GM12878 (cell line): ENCODE data around the gene PLK5. TPM values are rescaled to one million over a fixed set of nuclear protein-coding genes. Genes with fewer than 3 reads are reported as not detected.

Experiments used
- ATAC-seq: fragments of 200-7000 bp; cut with Tn5 transposase; 3 replicates; pipeline ENCODE4 v1.9.1; 2020; ENCODE audit warnings: mild to moderate bottlenecking, moderate library complexity
- BruUV-seq: library from RNA; stranded (reverse); fragments of 400-500 nt; replicated peaks from 2 replicates; lab custom pipeline; 2021; lab: Mats Ljungman, UMichigan
- CTCF ChIA-PET: fragments of 300-600 bp; sonication (Branson Sonifier 250); formaldehyde crosslinking; extraction: SDS; loops from one replicate; lab custom pipeline; 2021; ENCODE audit warnings: inconsistent platforms; lab: Yijun Ruan, JAX
- POLR2A ChIA-PET: fragments of 350-600 bp; formaldehyde crosslinking; extraction: SDS; loops from one replicate; lab custom pipeline; 2021; ENCODE audit warnings: inconsistent platforms; lab: Charles Lee
- RAD21 ChIA-PET: fragments of 300-600 bp; sonication (Branson Sonifier 250); formaldehyde crosslinking; loops from one replicate; lab custom pipeline; 2023; ENCODE audit warnings: antibody characterized with exemption; ENCODE audit not compliant: unreplicated experiment; lab: Charles Lee
- SMC1A ChIA-PET: fragments of 300-600 bp; sonication (Branson Sonifier 250); formaldehyde crosslinking; loops from one replicate; lab custom pipeline; 2023; ENCODE audit not compliant: unreplicated experiment, uncharacterized antibody; lab: Charles Lee
- DNase-seq: peaks from one replicate; pipeline ENCODE4 v3.0.0-alpha.2; 2011; ENCODE audit warnings: low read depth, low spot score
- FAIRE-seq: peaks from 3 replicates; lab custom pipeline; 2011; peaks lifted over from hg19 to GRCh38; lab: Jason Lieb, UNC
- H2AFZ ChIP-seq: 2 replicates; pipeline ENCODE4 v1.6.0; 2011; ENCODE audit warnings: low read depth, low read length, control low read depth; ENCODE audit not compliant: control insufficient read depth
- H3K27ac ChIP-seq: 2 replicates; pipeline ENCODE4 v1.5.1; 2011; ENCODE audit warnings: control low read depth; ENCODE audit not compliant: control insufficient read depth, insufficient read depth
- H3K27me3 ChIP-seq, 2 experiments: replicated peaks in 1 of 2; 2 replicates each; pipeline versions ENCODE4 v1.6.0 to v1.6.1; 2011; ENCODE audit warnings: low read length in 1 of 2; ENCODE audit not compliant: control insufficient read depth in 2 of 2, insufficient read depth in 2 of 2
- H3K36me3 ChIP-seq, 2 experiments: 2 replicates each; pipeline ENCODE4 v1.5.1; 2011; ENCODE audit warnings: low read length in 1 of 2; ENCODE audit not compliant: control insufficient read depth in 2 of 2, insufficient read depth in 2 of 2
- H3K4me1 ChIP-seq: 2 replicates; pipeline ENCODE4 v1.6.1; 2011; ENCODE audit warnings: mild to moderate bottlenecking, low read length, moderate library complexity, mixed read lengths; ENCODE audit not compliant: control insufficient read depth, insufficient read depth
- H3K4me2 ChIP-seq: 2 replicates; pipeline ENCODE4 v1.6.0; 2011; ENCODE audit warnings: control low read depth; ENCODE audit not compliant: control insufficient read depth, insufficient read depth
- H3K4me3 ChIP-seq: fragments of 200-600 bp; sonication (generic); 2 replicates; pipeline ENCODE4 v1.5.1; 2016
- H3K79me2 ChIP-seq: 2 replicates; pipeline ENCODE4 v1.6.0; 2011; ENCODE audit warnings: low read length; ENCODE audit not compliant: control insufficient read depth, insufficient read depth
- H3K9ac ChIP-seq: 2 replicates; pipeline ENCODE4 v1.8.0; 2011; ENCODE audit warnings: low read length, control low read depth, mixed read lengths; ENCODE audit not compliant: control insufficient read depth, insufficient read depth
- H3K9me3 ChIP-seq: replicated peaks from 3 replicates; pipeline ENCODE4 v1.5.1; 2011; ENCODE audit warnings: mild to moderate bottlenecking, low read length; ENCODE audit not compliant: control insufficient read depth, insufficient read depth
- H4K20me1 ChIP-seq: 2 replicates; pipeline ENCODE4 v1.6.0; 2011; ENCODE audit not compliant: control insufficient read depth, insufficient read depth
- ATF3 ChIP-seq: IDR thresholded peaks from 2 replicates; pipeline ENCODE4 v1.6.1; 2011; ENCODE audit warnings: low read depth, mild to moderate bottlenecking, low read length, moderate library complexity, borderline replicate concordance; ENCODE audit errors: extremely low read depth
- ATF7 ChIP-seq: fragments of 450-650 bp; IDR thresholded peaks from 2 replicates; pipeline ENCODE4 v1.6.1; 2016; ENCODE audit warnings: low read depth, mild to moderate bottlenecking
- BMI1 ChIP-seq: fragments of 450-650 bp; IDR thresholded peaks from 2 replicates; pipeline ENCODE4 v1.6.1; 2016; ENCODE audit warnings: mild to moderate bottlenecking, moderate library complexity, borderline replicate concordance
- DPF2 ChIP-seq: fragments of 450-650 bp; IDR thresholded peaks from 2 replicates; pipeline ENCODE4 v1.6.1; 2017; ENCODE audit warnings: mild to moderate bottlenecking
- IRF3 ChIP-seq: fragments of 450-650 bp; IDR thresholded peaks from 2 replicates; pipeline ENCODE4 v1.6.1; 2014; ENCODE audit warnings: mild to moderate bottlenecking
- MLLT1 ChIP-seq: fragments of 450-650 bp; IDR thresholded peaks from 2 replicates; pipeline ENCODE4 v1.6.1; 2016; ENCODE audit warnings: mild to moderate bottlenecking
- NR2F1 ChIP-seq: fragments of 450-650 bp; conservative IDR thresholded peaks from 2 replicates; pipeline ENCODE4 v1.6.1; 2017; ENCODE audit warnings: mild to moderate bottlenecking
- RAD51 ChIP-seq: fragments of 450-650 bp; IDR thresholded peaks from 2 replicates; pipeline ENCODE4 v1.6.1; 2016; ENCODE audit warnings: moderate library complexity, mild to moderate bottlenecking, inconsistent platforms
- RFX5 ChIP-seq: IDR thresholded peaks from 2 replicates; pipeline ENCODE4 v1.6.1; 2011; ENCODE audit warnings: low read depth, low read length, improper control_type of control experiment
- SKIL ChIP-seq: fragments of 450-650 bp; IDR thresholded peaks from 2 replicates; pipeline ENCODE4 v1.6.1; 2017; ENCODE audit warnings: mild to moderate bottlenecking, low read depth, inconsistent platforms; ENCODE audit not compliant: poor library complexity, severe bottlenecking
- TARDBP ChIP-seq: IDR thresholded peaks from 2 replicates; pipeline ENCODE4 v1.6.1; 2016; ENCODE audit warnings: borderline replicate concordance
- TCF12 ChIP-seq: IDR thresholded peaks from 2 replicates; pipeline ENCODE4 v1.6.1; 2011; ENCODE audit warnings: low read depth, mild to moderate bottlenecking, low read length
- ZBTB33 ChIP-seq: fragments of 450-650 bp; IDR thresholded peaks from 2 replicates; pipeline ENCODE4 v1.6.1; 2017; ENCODE audit warnings: mild to moderate bottlenecking
- WGBS: methylation state at CpG from one replicate; pipeline ENCODE4 v1.1.6; 2016; ENCODE audit warnings: low lambda C conversion rate; ENCODE audit not compliant: insufficient replicate concordance, insufficient coverage; ENCODE audit errors: missing lambda C conversion rate; 5-methylcytosine and 5-hydroxymethylcytosine counted together
- in situ Hi-C: fragments of 300-500 bp; cut with MboI; formaldehyde crosslinking; loops from 9 replicates; pipeline ENCODE4 v1.14.3; 2018; ENCODE audit warnings: mixed read lengths
- intact Hi-C: fragments of 100-400 bp; cut with micrococcal nuclease; formaldehyde crosslinking; loops from one replicate; pipeline ENCODE4 v1.14.2; 2022; ENCODE audit not compliant: unreplicated experiment
- polyA plus RNA-seq, 11 experiments: library from polyadenylated mRNA; depleted of rRNA in 4 of 11; unstranded in 6 of 11; stranded (reverse) in 5 of 11; fragments of >200 nt; fragmentation: Nextera tagmentation in 4 of 11; fragmentation: Illumina TruSeq in 1 of 11; extraction: Ambion mirVana in 4 of 11; extraction: Trizol in 1 of 11; gene quantifications; 1 replicate in 1 of 11; 2 replicates in 10 of 11; pipeline versions ENCODE4 v1.2.1 to v1.2.3, GENCODE V29; 2011 to 2016; ENCODE audit warnings: inconsistent platforms in 2 of 11, missing spikeins in 2 of 11, low read depth in 1 of 11
- total RNA-seq, 4 experiments: library from RNA; depleted of rRNA in 3 of 4; stranded (reverse); fragments of >200 nt in 3 of 4; fragmentation: Illumina TruSeq in 1 of 4; extraction: Trizol in 1 of 4; gene quantifications; 2 replicates each; pipeline versions ENCODE4 v1.2.1 to v1.2.3, GENCODE V29; 2013 to 2021

PLK5 gene
- total and polyA plus RNA-seq, 10 of the 15 experiments (the other 5 are each of a cell fraction or from before 2014, with no cell fraction given): 0.13 TPM; not detected in 9

GRCh38 chr19:1482361-1483130 is 41.3 kb upstream of the PLK5 start:
- POLR2A ChIA-PET: no interaction called here
- Histone ChIP-seq H3K36me3 (no peaks in the 10 kb centered on the region), H3K27ac (no peak overlapping the region), H2AFZ (no peak overlapping the region), H3K4me3 (no peak overlapping the region), H3K27me3 (no peaks in the 10 kb centered on the region), H3K9me3 (no peaks in the 10 kb centered on the region), H3K9ac (no peak overlapping the region), H3K4me1 (no peaks in the 10 kb centered on the region), H3K79me2 (peaks cover 8% of the 10 kb centered on the region), H3K4me2 (no peak overlapping the region), H4K20me1 (no peaks in the 10 kb centered on the region)
- FAIRE-seq (no peak), ATAC-seq (no peak), DNase-seq (no peak)
- CTCF ChIA-PET: no interaction called here
- 85% methylated on average over 34 of the region's 37 CpGs for WGBS
- RAD21 ChIA-PET: no interaction called here
- intact Hi-C loops (no loop called here), in situ Hi-C loops (no loop called here)
- BruUV-seq: no TSS peak
- SMC1A ChIA-PET: no interaction called here
- TF ChIP-seq NR2F1: no peak
- no peak for TF ChIP-seq IRF3
- TF ChIP-seq TARDBP: no peak
- TF ChIP-seq TCF12: no peak
- TF ChIP-seq DPF2: peak; percentile 99
- TF ChIP-seq RAD51: no peak
- no peak for TF ChIP-seq SKIL
- TF ChIP-seq ATF7: no peak
- TF ChIP-seq ATF3: no peak
- TF ChIP-seq MLLT1: no peak
- TF ChIP-seq BMI1: peak; percentile 65
- peak; percentile 65 for TF ChIP-seq ZBTB33
- no peak for TF ChIP-seq RFX5
